Ovary (tissue), 3 donors: ENCODE measurements around the gene PDK4.

Experiments used
- CTCF ChIP-seq, 3 donors: fragments of 450-650 bp in 2 of 3; fragments of 200-600 bp in 1 of 3; IDR thresholded peaks; one replicate each; pipeline versions ENCODE4 v1.5.1 to v1.8.0; 2016 to 2022; ENCODE audit warnings: antibody characterized with exemption in 3 of 3, mild to moderate bottlenecking in 1 of 3
- POLR2A ChIP-seq: fragments of 450-650 bp; IDR thresholded peaks from one replicate; pipeline ENCODE4 v1.6.1; 2017; ENCODE audit warnings: antibody characterized with exemption, mild to moderate bottlenecking, moderate library complexity
- donor health status: DM: no; HTN: no; CAD: no.

- no peak for TF ChIP-seq CTCF (IDR thresholded peaks at IDR 0.05)
- no peak for TF ChIP-seq POLR2A
Observed at GRCh38 chr7:95605275-95605674, 9.0 kb upstream of the PDK4 start.
